GM18870 (cell line): ENCODE results near the gene EPS8L1.
"Not testable (repeated sequence)": the region's sequence is repeated elsewhere in the genome, so short reads cannot be mapped to it uniquely, and the experiment has no call there.

Experiments
- ATAC-seq: cut with Tn5 transposase; IDR thresholded peaks from one replicate; pipeline ENCODE4 v1.9.1; 2021; ENCODE audit warnings: moderate library complexity; ENCODE audit not compliant: unreplicated experiment

The EPS8L1 gene

DNA sequence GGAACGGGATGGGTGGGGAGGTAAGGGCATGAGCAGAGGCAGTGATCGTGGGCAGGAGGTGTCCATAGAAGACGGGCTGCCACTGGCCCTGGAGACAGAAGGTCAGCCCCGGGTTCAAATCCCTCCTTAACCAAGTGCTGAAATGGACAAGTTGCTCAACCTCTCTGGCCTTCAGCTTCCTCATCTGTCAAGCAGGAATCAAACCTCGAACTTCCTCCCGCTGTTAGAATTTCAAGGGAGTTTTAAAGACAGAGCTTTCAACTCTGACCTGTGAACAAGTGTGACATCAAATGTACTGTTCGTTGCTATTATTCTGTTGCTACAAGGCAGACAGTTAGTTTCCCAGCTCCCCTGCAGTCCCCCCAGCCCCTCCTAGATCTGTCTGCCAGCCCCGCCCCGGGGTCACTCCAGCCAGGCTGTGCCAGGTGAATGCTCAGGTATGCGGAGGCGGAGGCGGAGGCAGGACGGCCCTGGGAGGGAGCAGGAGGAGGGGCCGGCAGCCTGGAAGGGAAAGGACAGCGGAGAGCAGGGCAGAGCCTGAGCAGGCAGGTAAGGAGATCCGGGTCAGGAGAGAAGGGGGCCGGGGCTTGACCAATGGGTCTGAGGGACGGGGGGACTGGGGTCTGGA lies at the start of gene EPS8L1:
Gene EPS8L1, plus strand, starts transcription at position 499 of the 628 bp plus-strand sequence. CDS start 576 bp downstream, outside the sequence.
- no peak for ATAC-seq

DNA sequence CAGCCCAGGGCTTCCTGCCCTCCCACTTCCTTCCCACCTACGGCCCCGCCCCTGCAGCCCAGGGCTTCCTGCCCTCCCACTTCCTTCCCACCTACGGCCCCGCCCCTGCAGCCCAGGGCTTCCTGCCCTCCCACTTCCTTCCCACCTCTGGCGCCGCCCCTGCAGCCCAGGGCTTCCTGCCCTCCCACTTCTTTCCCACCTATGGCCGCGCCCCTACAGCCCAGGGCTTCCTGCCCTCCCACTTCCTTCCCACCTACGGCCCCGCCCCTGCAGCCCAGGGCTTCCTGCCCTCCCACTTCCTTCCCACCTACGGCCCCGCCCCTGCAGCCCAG lies 48.6 kb upstream of the EPS8L1 start:
- not testable (repeated sequence) for ATAC-seq

DNA sequence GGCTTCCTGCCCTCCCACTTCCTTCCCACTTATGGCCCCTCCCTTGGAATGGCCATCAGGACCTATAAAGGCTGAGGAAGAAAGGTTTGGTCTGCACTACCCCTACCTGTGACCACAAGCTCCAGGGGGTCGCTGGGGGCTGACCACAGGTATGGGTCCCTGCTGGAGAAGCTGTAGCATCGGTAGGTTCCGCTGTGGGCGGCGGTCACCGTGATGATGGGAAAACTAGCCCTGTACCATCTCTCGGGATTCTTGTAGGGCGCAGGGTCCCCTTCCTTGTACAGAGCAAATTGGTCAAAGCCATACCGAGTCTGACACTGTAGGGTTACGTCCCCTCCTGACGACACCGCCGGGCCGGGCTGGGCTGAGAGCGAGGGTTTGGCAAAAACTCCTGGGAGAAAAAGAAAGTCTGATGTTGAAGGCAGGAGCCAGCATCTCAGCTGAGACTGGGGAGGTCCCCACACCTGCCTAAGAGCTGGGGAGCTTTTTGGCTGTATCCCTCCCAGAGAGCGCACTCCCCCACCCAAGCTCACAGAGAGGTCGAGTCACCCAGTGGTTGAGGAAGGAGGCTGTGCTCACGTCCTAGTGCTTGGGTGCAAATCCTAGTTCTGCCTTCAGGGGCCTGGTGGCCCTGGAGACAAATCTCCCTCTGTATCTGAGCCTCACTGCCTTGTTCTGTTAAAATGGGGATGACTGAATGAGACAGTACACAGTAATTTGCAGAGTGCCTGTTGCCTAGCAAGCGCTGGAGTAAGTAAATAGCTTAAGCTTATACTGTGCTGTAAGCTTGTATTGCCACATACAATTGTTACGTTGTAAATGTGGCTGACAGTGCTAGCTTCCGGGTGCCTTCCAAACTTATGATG lies 48.0 kb upstream of the EPS8L1 start:
- ATAC-seq: no peak

DNA sequence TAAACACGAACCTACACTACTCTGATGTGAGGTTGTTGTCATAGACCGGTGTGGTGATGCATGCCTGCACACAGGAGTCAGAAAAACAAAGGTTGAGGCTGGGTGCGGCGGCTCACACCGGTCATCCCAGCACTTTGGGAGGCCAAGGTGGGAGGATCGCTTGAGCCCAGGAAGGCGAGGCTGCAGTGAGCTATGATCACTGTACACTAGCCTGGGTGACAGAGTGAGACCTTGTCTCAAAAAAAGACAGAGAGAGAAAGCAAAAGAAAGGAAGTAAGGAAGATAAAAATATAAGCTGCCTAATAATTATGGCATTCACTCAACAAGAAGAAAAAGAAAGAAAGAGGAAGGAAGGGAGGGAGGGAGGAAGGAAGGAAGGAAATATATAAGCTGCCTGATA lies 46.9 kb upstream of the EPS8L1 start:
- no peak for ATAC-seq

DNA sequence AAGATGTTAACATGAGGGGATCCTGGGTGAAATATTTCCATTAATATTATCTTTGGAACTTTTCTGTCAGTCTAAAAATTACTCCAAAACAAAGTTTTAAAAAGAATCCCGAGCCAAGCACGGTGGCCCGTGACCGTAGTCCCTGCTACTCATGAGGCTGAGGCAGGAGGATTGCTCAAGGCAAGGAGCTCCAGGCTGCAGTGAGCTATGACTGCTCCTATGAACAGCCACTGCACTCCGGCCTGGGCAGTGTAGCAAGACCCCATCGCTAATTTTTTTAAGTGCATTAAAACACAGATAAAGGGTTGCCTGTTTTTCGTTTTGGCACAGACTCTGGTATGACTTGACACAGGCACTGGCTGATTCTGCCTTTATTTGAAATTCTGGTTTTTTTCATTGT lies 44.5 kb upstream of the EPS8L1 start:
- ATAC-seq: no peak

DNA sequence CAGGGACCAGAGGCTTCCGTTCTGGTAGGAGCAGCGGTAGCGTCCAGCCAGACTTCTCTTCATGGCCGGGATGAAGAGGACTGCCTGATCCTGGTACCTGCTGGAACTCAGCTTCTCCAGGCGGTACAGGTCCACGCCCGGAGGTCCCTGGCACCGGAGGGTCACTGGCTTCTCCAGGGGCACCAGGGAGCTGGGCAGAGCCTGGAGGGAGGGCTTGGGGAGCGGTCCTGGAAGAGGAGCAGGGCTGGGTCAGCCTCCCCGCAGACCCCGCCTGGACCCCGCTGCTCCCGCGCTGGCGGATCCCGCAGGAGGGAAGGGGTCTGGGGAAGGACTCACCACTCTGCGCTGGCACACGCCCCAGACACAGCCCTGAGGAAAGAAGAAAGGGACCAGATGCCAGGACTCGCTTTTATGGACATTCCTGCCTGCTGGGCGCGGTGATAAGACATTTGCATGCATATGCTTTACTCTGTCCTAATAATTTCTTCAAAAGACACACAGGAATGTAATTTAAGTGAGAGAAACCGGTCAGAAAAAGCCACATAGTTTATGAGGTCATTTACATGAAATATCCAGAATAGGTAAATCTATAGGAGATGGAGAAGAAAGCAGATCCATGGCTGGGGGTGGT lies 43.4 kb upstream of the EPS8L1 start:
- no peak for ATAC-seq

DNA sequence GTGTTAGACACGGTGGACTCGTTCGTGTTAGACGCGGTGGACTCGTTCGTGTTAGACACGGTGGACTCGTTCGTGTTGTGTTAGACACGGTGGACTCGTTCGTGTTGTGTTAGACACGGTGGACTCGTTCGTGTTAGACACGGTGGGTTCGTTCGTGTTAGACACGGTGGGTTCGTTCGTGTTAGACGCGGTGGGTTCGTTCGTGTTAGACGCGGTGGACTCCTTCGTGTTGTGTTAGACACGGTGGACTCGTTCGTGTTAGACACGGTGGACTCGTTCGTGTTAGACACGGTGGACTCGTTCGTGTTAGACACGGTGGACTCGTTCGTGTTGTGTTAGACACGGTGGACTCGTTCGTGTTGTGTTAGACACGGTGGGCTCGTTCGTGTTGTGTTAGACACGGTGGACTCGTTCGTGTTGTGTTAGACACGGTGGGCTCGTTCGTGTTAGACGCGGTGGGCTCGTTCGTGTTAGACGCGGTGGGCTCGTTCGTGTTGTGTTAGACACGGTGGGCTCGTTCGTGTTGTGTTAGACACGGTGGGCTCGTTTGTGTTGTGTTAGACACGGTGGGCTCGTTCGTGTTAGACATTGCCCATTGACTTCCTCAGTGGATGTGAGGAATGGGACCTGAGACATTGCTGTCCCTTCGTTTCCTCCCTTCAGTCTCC lies 42.6 kb upstream of the EPS8L1 start:
- not testable (repeated sequence) for ATAC-seq

DNA sequence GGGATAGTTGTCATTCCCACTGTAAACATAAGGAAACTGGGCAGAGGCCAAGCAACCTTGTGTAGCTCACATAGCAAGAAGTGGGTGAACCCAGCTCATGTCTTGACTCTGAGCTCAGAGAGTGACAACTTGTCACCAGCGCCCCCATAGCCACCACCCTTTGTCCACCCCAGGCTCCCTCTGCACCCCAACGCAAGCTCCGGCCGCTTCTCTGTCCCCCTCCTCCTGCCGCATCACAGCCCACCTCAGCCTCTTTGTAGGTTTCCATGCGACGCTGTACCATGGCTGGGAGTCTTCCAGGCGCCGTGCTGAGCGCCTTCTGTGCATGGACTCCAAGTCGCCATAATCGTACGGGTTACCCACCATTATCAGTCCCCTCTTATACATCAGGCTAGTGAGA lies 40.9 kb upstream of the EPS8L1 start:
- no peak for ATAC-seq

DNA sequence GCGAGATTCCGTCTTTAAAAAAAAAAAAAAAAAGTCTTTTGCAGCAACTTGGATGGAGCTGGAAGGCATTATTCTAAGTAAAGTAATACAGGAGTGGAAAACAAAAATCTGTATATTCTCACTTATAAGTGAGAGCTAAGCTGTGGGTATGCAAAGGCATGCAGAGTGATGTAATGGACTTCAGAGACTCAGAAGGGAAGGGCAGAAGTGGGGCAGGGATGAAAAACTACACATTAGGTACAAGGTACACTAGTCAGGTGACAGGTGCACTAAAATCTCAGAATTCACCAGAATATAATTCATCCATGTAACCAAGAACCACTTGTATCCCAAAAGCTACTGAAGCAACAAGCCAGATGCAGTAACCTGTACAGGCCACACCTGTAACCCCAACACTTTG lies 39.6 kb upstream of the EPS8L1 start:
- ATAC-seq: no peak

DNA sequence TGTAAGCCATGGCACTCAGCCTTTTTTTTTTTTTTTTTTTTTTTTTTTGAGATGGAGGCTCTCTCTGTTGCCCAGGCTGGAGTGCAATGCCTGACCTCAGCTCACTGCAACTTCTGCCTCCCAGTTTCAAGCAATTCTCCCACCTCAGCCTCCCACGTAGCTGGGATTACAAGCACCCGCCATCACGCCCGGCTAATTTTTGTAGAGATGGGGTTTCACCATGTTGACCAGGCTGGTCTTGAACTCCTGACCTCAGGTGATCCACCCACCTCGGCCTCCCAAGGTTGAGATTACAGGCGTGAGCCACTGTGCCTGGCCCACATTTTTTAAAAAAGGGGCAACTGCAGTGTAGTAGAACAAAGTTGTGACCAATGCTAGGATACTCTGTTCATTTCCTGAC lies 38.1 kb upstream of the EPS8L1 start:
- ATAC-seq: not testable (repeated sequence)

DNA sequence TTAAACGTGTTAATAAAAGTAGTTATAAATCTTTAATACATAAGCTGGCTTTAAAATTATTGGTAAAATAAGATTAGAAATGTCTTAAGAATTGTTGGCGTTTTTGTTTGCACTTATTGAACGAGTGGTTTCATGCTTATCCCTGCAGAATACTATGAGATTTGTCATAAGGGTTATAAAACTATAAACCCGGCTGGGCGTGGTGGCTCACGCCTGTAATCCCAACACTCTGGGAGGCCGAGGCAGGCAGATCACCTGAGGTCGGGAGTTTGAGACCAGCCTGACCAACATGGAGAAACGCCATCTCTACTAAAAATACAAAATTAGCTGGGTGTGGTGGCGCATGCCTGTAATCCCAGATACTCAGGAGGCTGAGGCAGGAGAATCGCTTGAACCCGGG lies 35.0 kb upstream of the EPS8L1 start:
- ATAC-seq: not testable (repeated sequence)

DNA sequence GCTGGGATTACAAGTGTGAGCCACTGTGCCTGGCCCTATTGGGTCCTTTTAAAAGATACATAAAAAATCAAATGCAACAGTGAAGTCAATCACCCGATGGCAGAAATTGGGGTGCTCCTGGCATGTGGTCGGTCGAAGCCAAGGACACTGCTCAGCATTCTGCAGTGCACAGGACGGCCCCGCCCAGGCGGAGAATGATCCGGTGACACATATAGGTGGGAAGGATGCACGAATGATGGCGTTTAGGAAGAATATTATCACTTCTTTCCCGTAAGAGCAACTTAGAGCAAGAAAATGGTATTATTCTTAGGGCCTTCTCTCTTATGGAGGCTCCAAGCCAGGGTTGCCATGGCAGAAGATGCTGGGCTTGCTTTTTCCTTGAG lies 34.4 kb upstream of the EPS8L1 start:
- no peak for ATAC-seq

DNA sequence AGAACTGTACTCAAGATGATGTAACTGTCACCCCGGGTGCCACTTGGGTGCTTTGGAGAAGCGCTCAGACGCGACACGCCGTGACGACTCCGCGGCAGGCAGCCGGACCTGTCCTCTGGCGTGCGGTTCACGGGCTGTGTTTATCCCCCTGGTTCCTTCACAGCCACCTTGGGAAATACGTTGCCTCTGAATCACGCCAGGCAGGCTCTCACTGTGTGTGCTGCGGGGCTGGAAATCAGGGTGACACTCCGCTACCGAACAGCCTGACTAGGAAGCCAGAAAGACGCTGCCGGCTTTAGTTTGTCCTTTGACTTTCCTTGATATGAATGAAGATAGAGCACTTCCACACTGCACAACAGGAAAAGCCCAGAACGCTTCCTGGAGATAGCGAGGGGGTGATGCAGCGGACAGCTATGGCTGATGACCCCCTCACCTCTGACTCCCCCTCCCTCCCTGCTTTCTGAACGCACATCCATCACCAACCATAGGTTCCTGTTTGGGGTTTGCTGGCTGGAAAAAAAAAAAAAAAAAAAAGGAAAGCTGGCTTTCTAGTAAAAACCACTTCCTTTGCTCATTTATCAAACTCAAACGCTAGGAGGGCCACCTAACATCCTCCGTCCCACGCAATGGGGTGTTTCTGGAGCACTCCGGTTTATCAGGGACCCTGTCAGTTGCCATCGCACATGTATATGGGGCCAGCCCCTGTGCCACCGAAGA lies 33.9 kb upstream of the EPS8L1 start:
- no peak for ATAC-seq

DNA sequence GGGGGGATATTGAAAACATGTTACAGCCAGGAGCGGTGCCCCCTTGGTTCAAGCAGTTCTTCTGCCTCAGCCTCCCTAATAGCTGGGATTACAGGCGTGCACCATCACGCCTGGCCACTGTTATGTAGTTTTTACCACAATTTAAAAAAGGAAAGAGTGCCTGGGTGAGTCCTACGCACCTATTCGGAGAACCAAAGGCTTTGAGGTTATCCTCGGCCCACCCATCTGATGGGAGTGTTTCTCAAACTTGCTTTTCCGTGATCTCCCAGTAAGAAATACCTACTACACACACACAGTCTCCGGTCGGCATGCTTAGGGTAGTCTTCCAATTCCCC lies 33.4 kb upstream of the EPS8L1 start:
- ATAC-seq: no peak

DNA sequence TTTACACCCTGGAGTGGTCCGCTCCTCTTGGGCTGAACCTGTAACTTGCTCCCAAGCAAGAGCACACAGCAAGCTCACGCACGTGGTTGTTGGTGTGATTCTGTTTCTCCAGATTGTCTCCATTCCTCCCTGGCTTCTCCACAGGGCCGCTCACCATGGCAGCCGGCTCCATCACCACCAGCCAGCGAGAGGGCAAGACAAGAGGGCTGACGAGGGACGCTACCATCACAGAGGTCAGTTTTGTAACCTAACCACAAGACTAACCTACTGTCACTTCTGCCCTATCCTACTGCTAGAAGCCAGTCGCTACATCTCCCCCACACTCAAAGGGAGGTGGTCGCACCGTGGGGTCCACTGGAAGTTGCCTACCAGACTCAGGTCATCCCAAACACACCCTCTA lies 33.0 kb upstream of the EPS8L1 start:
- no peak for ATAC-seq

DNA sequence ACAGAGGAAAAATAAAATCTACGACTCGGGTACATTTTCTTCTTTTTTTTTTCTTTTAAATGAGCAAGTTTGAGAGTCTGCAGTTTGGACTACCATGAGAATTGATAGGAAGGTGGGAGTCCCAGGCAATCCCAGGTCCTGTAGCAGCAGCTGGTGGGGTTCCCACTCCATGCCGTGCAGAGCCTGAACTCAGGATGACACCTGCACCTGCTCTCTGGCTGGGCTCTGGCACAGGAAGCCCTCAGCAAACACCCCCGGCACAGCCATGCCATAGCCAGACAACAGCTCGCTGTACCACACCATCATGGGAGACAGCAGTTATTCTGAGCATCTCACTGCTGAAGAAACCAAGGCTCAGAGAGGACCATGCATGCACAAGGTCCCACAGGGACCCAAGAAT lies 31.4 kb upstream of the EPS8L1 start:
- no peak for ATAC-seq

DNA sequence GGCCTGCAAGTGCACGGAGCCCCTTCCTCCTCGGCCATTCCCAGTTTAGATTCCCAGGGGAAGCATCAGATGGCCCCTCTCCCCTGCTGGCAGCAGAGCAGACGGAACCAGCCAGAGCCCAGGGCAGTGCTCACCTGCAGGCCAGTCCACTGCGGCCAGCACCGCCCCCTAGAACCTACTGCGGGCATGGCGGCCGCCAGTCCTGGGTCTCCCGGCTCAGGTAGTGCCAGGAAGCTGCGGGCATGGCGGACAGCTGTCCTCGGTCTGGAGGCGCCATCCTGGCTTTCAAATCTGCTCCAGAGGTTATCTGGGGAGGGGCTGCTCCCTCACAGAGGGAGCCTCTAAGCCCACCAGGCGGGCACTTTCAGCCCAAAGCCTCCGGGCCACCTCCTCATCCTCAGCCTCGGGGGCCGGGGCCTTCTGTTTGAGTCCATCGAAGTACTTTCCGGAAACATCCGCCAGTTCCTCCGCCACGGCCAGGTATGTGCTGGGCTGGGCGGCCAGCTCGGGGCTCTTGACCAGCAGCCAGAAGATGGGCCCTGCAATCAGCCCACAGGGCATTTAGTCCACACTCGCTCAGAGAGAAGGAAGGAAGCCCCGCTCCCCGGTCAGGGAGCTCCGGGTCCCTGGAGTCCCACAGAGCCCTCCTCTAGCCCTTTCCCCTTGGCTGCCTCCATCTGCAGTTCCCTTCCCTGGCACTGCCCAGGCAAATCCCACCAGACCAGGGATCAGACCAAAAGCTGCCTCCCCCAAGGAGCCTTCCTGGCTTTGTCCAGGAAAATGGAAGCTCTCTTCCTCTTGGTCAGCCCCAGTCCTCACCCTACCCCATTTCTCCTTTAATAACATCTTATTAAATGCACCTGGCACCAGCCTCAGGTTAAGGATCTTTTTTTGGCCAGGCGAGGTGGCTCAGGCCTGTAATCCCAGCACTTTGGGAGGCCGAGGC lies 30.6 kb upstream of the EPS8L1 start:
- no peak for ATAC-seq

DNA sequence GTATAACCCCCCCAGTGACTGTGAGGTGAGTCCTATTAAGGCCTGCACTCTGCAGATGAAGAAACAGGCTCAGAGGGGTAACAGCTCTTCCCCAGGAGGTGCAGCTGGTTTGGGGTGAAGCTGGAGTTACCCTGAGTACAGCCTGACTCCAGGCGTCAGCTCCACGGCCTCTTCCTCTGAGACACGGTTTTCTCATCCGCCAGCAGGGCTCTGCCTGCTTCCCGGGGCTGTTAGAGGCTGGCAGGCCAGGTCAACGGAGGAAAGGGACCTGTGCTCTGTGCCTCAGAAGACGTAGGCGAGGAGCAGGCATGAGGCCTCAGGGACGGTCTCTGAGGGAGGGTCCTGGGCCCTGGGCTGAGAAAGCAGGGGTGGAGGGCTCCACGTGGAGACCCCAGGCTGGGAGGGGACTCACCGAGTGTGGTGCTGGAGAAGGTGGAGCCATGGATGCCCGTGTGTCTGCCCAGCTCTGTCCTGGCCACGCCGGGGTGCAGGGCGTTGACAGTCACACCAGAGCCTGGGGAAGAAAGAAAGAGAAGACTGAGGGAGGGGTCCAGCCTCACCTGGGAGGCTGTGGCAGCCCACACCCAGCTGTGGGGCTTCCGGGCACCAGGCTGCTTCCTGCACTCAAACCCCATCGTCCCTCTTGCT lies 28.6 kb upstream of the EPS8L1 start:
- ATAC-seq: no peak

DNA sequence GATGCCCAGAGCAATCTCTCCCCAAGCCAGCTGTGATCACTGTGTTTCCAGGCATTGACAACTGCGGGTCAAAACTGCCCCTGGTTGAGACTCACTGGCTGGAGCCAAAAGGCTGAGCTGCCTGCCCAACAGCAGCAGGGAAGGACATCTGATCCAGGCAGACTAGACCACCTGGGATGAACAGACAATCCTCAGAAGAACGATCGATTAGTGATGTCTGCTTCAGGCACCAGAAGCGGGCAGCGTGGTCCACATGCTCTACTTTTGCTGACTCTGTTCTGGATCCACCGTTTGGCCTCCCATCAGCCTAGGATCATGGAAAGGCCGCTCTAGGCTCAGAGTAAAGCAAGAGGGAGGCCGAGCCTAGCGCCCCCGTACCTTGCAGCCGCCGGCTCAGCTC lies 27.7 kb upstream of the EPS8L1 start:
- ATAC-seq: no peak

DNA sequence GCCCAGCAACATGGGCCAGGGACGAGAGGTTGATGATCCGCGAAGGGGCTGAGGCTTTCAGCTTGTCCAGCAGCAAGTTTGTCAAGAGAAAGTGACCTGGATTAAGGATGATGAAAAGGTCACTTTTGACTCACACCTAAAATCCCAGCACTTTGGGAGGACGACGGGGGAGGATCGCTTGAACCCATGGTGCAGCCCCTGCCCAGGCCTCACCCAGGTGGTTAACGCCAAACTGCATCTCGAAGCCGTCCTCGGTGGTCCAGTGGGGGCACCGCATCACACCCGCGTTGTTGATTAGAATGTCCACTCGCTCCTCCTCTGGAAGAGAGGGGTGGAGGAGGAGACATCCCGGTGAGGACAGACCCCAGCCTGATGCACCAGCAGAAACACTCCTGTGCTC lies 27.2 kb upstream of the EPS8L1 start:
- ATAC-seq: no peak
